ENCODE results near the gene FCHSD1.

Gene FCHSD1

GRCh38 chr5:141618804-141619554 lies 32.2 kb downstream of the FCHSD1 start, which contains the start of gene DIAPH1:
Gene DIAPH1 (minus strand): TSS chr5:141619000. CDS start chr5:141618914, 86 bp downstream.
- TF ChIP-seq EP300 (IDR thresholded peaks at IDR 0.05; ENCODE audit: borderline replicate concordance): peak; percentile 39; the same call in 1 of the 2 replicates
- no peak for TF ChIP-seq CREB1 (IDR thresholded peaks at IDR 0.05; ENCODE audit: low read depth)
- peak; percentile 68; the same call in 1 of the 2 replicates for TF ChIP-seq TCF12 (IDR thresholded peaks at IDR 0.05; ENCODE audit: low read depth)
- peak; percentile 55 for TF ChIP-seq TEAD4 (IDR thresholded peaks at IDR 0.05)
- peak; percentile 46; the same call in 1 of the 2 replicates for TF ChIP-seq YY1 (IDR thresholded peaks at IDR 0.05; ENCODE audit: low read depth)
- TF ChIP-seq MAX (IDR thresholded peaks at IDR 0.05): peak; percentile 97
- TF ChIP-seq NFIC (IDR thresholded peaks at IDR 0.05): no peak
- TF ChIP-seq USF1 (IDR thresholded peaks at IDR 0.05): peak; percentile 84
- peak; percentile 99 for TF ChIP-seq EGR1 (IDR thresholded peaks at IDR 0.05)
- peak; percentile 50; the same call in 1 of the 2 replicates for TF ChIP-seq FOXM1 (IDR thresholded peaks at IDR 0.05; ENCODE audit: borderline replicate concordance, low read depth)
- peak; percentile 62; the same call in 1 of the 2 replicates for TF ChIP-seq RAD21 (IDR thresholded peaks at IDR 0.05; ENCODE audit: low read depth)
- TF ChIP-seq REST (IDR thresholded peaks at IDR 0.05; ENCODE audit: low read depth): no peak; the same call in 1 of the 2 replicates
- peak; percentile 65; the same call in 1 of the 2 replicates for TF ChIP-seq TAF1 (IDR thresholded peaks at IDR 0.05; ENCODE audit: low read depth)
- peak; percentile 72; the same call in 1 of the 2 replicates for TF ChIP-seq ZBTB7A (IDR thresholded peaks at IDR 0.05; ENCODE audit: low read depth)
- no peak for TF ChIP-seq CEBPB (IDR thresholded peaks at IDR 0.05)

- TF ChIP-seq TAF1 (IDR thresholded peaks at IDR 0.05; ENCODE audit: low read depth): no peak
- TF ChIP-seq TCF12 (IDR thresholded peaks at IDR 0.05; ENCODE audit: low read depth): 0 out of 2 replicates have a peak, but pooled peaks have one; percentile 14
- TF ChIP-seq EGR1 (IDR thresholded peaks at IDR 0.05): no peak
- TF ChIP-seq CEBPB (IDR thresholded peaks at IDR 0.05): no peak
- no peak for TF ChIP-seq RAD21 (IDR thresholded peaks at IDR 0.05; ENCODE audit: low read depth)
- TF ChIP-seq ZBTB7A (IDR thresholded peaks at IDR 0.05; ENCODE audit: low read depth): no peak
- TF ChIP-seq FOXM1 (IDR thresholded peaks at IDR 0.05; ENCODE audit: borderline replicate concordance, low read depth): no peak
- TF ChIP-seq CREB1 (IDR thresholded peaks at IDR 0.05; ENCODE audit: low read depth): no peak
- peak; percentile 25; the same call in 1 of the 2 replicates for TF ChIP-seq NFIC (IDR thresholded peaks at IDR 0.05)
- TF ChIP-seq TEAD4 (IDR thresholded peaks at IDR 0.05): peak; percentile 82
- no peak for TF ChIP-seq REST (IDR thresholded peaks at IDR 0.05; ENCODE audit: low read depth)
- no peak for TF ChIP-seq MAX (IDR thresholded peaks at IDR 0.05)
- TF ChIP-seq USF1 (IDR thresholded peaks at IDR 0.05): 0 out of 2 replicates have a peak, but pooled peaks have one; percentile 16
- no peak for TF ChIP-seq YY1 (IDR thresholded peaks at IDR 0.05; ENCODE audit: low read depth)
- peak; percentile 35; the same call in 1 of the 2 replicates for TF ChIP-seq EP300 (IDR thresholded peaks at IDR 0.05; ENCODE audit: borderline replicate concordance)
These were observed 33.0 kb downstream of the FCHSD1 start for GRCh38 chr5:141618030-141618803.

- TF ChIP-seq FOXM1 (IDR thresholded peaks at IDR 0.05; ENCODE audit: borderline replicate concordance, low read depth) (no peak), CEBPB (IDR thresholded peaks at IDR 0.05) (no peak), YY1 (IDR thresholded peaks at IDR 0.05; ENCODE audit: low read depth) (no peak)
These were observed 33.6 kb downstream of the FCHSD1 start for GRCh38 chr5:141617682-141618029.

GRCh38 chr5:141617128-141617527 lies 34.1 kb downstream of the FCHSD1 start:
- TF ChIP-seq CEBPB (IDR thresholded peaks at IDR 0.05) (no peak), MAX (IDR thresholded peaks at IDR 0.05) (no peak), TEAD4 (IDR thresholded peaks at IDR 0.05) (no peak), CREB1 (IDR thresholded peaks at IDR 0.05; ENCODE audit: low read depth) (no peak), NFIC (IDR thresholded peaks at IDR 0.05) (no peak), EGR1 (IDR thresholded peaks at IDR 0.05) (no peak), USF1 (IDR thresholded peaks at IDR 0.05) (no peak)

Data from Ishikawa (cell line).